Glutamatergic neuron (in vitro differentiated cells): ENCODE data around the gene LAMA5. TPM values are rescaled to one million over a fixed set of nuclear protein-coding genes. Genes with fewer than 3 reads are reported as not detected.

Experiments used
- DNase-seq: peaks from one replicate; pipeline ENCODE4 v3.0.0; 2022
- H3K27ac Mint-ChIP-seq: one replicate; pipeline ENCODE4 v1.8.0; 2020; ENCODE audit warnings: mild to moderate bottlenecking, mixed read lengths, inconsistent platforms; ENCODE audit not compliant: unreplicated experiment
- H3K27me3 Mint-ChIP-seq: one replicate; pipeline ENCODE4 v1.8.0; 2020; ENCODE audit warnings: mild to moderate bottlenecking, moderate library complexity, mixed read lengths, inconsistent platforms; ENCODE audit not compliant: unreplicated experiment
- H3K36me3 Mint-ChIP-seq: one replicate; pipeline ENCODE4 v1.8.0; 2020; ENCODE audit warnings: mild to moderate bottlenecking, mixed read lengths, inconsistent platforms; ENCODE audit not compliant: unreplicated experiment
- H3K4me1 Mint-ChIP-seq: one replicate; pipeline ENCODE4 v1.8.0; 2020; ENCODE audit warnings: mild to moderate bottlenecking, low read depth, mixed read lengths, inconsistent platforms; ENCODE audit not compliant: unreplicated experiment
- H3K4me3 Mint-ChIP-seq: one replicate; pipeline ENCODE4 v1.8.0; 2020; ENCODE audit warnings: mild to moderate bottlenecking, mixed read lengths, inconsistent platforms; ENCODE audit not compliant: unreplicated experiment
- H3K9me3 Mint-ChIP-seq: one replicate; pipeline ENCODE4 v1.8.0; 2020; ENCODE audit warnings: mild to moderate bottlenecking, moderate library complexity, mixed read lengths, inconsistent platforms; ENCODE audit not compliant: unreplicated experiment
- microRNA-seq: library from miRNA; unstranded; fragments of <30 nt; microRNA quantifications from one replicate; pipeline ENCODE4, GENCODE V29; 2020; ENCODE audit not compliant: unreplicated experiment
- total RNA-seq: library from RNA; stranded (reverse); fragmentation: NEBNext Ultra II Directional; extraction: Animal tissue kit (Norgen Biotek cat#: 25700); gene quantifications from one replicate; pipeline ENCODE4 v1.2.1, GENCODE V29; 2021; ENCODE audit not compliant: unreplicated experiment
- TF ChIP-seq, protein P1 (sequence below): fragments of 200-600 bp; sonication (generic); IDR thresholded peaks from one replicate; pipeline ENCODE4 v1.5.0; 2021; ENCODE audit not compliant: partially characterized antibody, unreplicated experiment

The LAMA5 gene
- total RNA-seq, 1 donor from 2014 or later, result 724 TPM

DNA sequence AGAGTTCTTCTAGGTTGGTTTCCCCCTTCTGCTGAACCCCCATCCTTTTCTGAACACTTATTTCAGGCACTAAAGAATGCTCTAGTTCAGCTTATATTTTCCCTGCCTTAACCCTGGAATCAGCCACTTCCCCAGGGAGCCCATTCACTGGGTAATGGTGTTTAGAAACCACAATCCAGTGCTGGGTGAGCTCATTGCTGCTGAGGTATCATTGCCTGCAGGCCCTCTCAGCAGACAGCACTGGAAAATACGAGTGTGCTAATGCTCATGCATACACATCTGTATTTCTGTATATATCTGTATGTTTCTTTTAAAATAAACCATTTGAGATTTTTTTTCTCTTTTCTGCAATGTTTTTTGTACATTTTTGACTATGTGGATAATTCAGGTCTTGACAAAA, 101.7 kb downstream of the LAMA5 start:
- peaks cover 13% of the 10 kb centered on the region for H3K36me3 Mint-ChIP-seq

DNA sequence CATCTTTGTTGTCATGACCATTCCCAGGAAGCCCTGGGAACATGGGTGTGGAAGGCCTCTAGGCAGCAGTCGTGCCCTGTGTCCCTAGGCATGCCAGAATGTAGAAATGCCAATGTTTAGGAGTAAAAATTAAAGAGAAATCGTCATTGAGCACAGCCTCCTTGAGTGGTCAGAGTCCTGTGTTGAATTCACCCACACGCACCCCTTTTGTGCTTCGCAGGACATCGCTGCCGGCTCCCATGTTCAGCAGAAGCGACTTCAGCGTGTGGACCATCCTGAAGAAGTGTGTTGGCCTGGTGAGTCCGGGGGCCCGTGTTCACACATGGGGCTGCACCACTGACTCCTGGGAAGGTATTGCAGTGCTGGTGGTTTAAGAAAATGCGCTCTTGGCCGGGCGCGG, 103.7 kb downstream of the LAMA5 start:
- H3K27me3 Mint-ChIP-seq, result peaks cover 3% of the 10 kb centered on the region
- no peak overlapping the region for H3K27ac Mint-ChIP-seq
- TF ChIP-seq, protein P1, sequence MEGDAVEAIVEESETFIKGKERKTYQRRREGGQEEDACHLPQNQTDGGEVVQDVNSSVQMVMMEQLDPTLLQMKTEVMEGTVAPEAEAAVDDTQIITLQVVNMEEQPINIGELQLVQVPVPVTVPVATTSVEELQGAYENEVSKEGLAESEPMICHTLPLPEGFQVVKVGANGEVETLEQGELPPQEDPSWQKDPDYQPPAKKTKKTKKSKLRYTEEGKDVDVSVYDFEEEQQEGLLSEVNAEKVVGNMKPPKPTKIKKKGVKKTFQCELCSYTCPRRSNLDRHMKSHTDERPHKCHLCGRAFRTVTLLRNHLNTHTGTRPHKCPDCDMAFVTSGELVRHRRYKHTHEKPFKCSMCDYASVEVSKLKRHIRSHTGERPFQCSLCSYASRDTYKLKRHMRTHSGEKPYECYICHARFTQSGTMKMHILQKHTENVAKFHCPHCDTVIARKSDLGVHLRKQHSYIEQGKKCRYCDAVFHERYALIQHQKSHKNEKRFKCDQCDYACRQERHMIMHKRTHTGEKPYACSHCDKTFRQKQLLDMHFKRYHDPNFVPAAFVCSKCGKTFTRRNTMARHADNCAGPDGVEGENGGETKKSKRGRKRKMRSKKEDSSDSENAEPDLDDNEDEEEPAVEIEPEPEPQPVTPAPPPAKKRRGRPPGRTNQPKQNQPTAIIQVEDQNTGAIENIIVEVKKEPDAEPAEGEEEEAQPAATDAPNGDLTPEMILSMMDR, result no peak
- H3K4me1 Mint-ChIP-seq, result peaks cover 7% of the 10 kb centered on the region
- H3K9me3 Mint-ChIP-seq, result peaks cover 7% of the 10 kb centered on the region
- H3K36me3 Mint-ChIP-seq, result peaks cover 13% of the 10 kb centered on the region
- no peak overlapping the region for H3K4me3 Mint-ChIP-seq
- DNase-seq, result no peak

More for the DNA sequence above, 101.7 kb downstream of the LAMA5 start:
- TF ChIP-seq, protein P1, result no peak
- no peak for DNase-seq
- H3K9me3 Mint-ChIP-seq, result peaks cover 4% of the 10 kb centered on the region
- H3K27ac Mint-ChIP-seq, result no peak overlapping the region
- no peak overlapping the region for H3K4me3 Mint-ChIP-seq
- peaks cover 14% of the 10 kb centered on the region for H3K4me1 Mint-ChIP-seq
- peaks cover 3% of the 10 kb centered on the region for H3K27me3 Mint-ChIP-seq

DNA sequence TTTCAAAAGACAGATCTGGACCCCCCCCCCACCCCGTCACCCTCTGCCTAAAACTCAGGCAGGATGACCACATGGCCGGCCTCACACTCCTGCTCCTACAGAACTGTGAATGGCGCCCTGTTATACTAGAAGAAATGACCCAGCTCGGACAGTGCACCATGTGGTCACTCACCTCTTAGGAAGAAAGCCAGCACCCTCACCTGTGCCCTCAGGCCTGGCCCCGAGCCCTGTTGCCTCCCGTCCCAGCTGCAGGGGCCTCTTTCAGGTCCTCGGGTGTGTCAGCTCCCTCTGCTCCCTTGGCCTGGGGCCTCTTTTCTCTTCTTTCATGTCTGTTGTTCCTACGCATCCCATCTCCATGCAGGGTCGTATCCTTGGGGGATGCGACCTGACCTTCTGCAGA, 105.0 kb downstream of the LAMA5 start:
- Mint-ChIP-seq H3K4me1 (peaks cover 3% of the 10 kb centered on the region), H3K9me3 (peaks cover 7% of the 10 kb centered on the region), H3K27ac (no peak overlapping the region), H3K27me3 (peaks cover 3% of the 10 kb centered on the region), H3K36me3 (peaks cover 13% of the 10 kb centered on the region), H3K4me3 (no peak overlapping the region)
- TF ChIP-seq, protein P1, result no peak
- DNase-seq, result no peak

DNA sequence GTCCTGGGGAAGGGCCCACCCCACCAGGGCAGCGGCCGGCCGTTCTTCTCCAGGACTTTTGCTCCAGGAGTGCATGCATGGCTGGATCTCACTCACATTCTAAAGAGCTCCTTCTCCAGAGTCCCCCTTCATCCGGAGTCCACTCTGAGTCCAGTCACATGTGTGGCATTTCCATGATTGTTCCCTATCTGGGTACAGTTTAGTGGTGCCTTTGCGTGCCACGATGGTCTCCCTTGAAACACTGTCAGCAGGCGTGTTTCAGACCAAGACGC, 107.9 kb downstream of the LAMA5 start:
- H3K36me3 Mint-ChIP-seq, result peaks cover 7% of the 10 kb centered on the region
- H3K9me3 Mint-ChIP-seq, result peaks cover 4% of the 10 kb centered on the region
- peaks cover 8% of the 10 kb centered on the region for H3K4me1 Mint-ChIP-seq
- H3K27ac Mint-ChIP-seq, result no peak overlapping the region
- TF ChIP-seq, protein P1, result no peak
- H3K27me3 Mint-ChIP-seq, result peaks cover 3% of the 10 kb centered on the region
- no peak overlapping the region for H3K4me3 Mint-ChIP-seq
- DNase-seq, result no peak

Small RNAs within 50 kb of the gene (microRNA-seq; reads per million reads assigned to microRNA genes)
- 10.1 reads per million, percentile 48 among the genes with 10 or more reads in this experiment for gene MIR4758

Other genes starting within 250 kb of the LAMA5 start
- gene LSM14B, start 244.8 kb downstream of the LAMA5 start, total RNA-seq, result 73.6 TPM
- 289 TPM for gene PSMA7, start 223.9 kb downstream of the LAMA5 start, total RNA-seq
- gene SS18L1, start 223.5 kb downstream of the LAMA5 start, total RNA-seq, result 50.4 TPM
- gene MTG2, start 184.3 kb downstream of the LAMA5 start, total RNA-seq, result 27.1 TPM
- gene HRH3, start 147.0 kb downstream of the LAMA5 start, total RNA-seq, result 13.7 TPM
- 42.6 TPM for gene OSBPL2, start 128.8 kb downstream of the LAMA5 start, total RNA-seq
- 74.8 TPM for gene ADRM1, start 64.3 kb downstream of the LAMA5 start, total RNA-seq
- gene RPS21, start 19.8 kb upstream of the LAMA5 start, total RNA-seq, result 829 TPM
- 25.3 TPM for gene CABLES2, start 40.0 kb upstream of the LAMA5 start, total RNA-seq
- not detected for gene RBBP8NL, start 60.2 kb upstream of the LAMA5 start, total RNA-seq
- 1.3 TPM for gene GATA5, start 108.7 kb upstream of the LAMA5 start, total RNA-seq